GM10248 (cell line): ENCODE data around the gene DFFB.
A peak's percentile ranks its signal among the peaks of the same experiment; 100 is the strongest.
"Not testable (repeated sequence)": the region's sequence is repeated elsewhere in the genome, so short reads cannot be mapped to it uniquely, and the experiment has no call there.

Experiments used
- CTCF ChIA-PET: fragments of 300-600 bp; sonication (Branson Sonifier 250); formaldehyde crosslinking; extraction: SDS; loops from one replicate; lab custom pipeline; 2021; ENCODE audit warnings: antibody characterized with exemption; lab: Yijun Ruan, JAX
- POLR2A ChIA-PET: fragments of 350-650 bp; sonication (Branson Sonifier 250); formaldehyde crosslinking; extraction: SDS; loops from one replicate; lab custom pipeline; 2020; ENCODE audit warnings: antibody characterized with exemption; lab: Yijun Ruan, JAX
- DNase-seq: peaks from one replicate; pipeline ENCODE4 v3.0.0; 2012; ENCODE audit errors: extremely low spot score
- CTCF ChIP-seq: IDR thresholded peaks from 2 replicates; pipeline ENCODE4 v1.5.1; 2012; ENCODE audit warnings: mild to moderate bottlenecking, low read depth; ENCODE audit errors: extremely low read depth, missing control alignments, control extremely low read depth

DFFB gene

GRCh38 chr1:3856923-3857790 lies at the start of gene DFFB, which contains the start of gene CEP104:
DFFB (plus strand) TSS chr1:3857476; CDS start chr1:3857604, 128 bp downstream.
CEP104 (minus strand) TSS chr1:3857211; CDS start chr1:3852407, 4,804 bp downstream.
- ChIA-PET POLR2A (no interaction called here), CTCF (interaction anchor here (0.8 to 2.5 kb wide), 5 partner anchors 9 to 1662 kb away, joined by 3 to 13 read pairs (median 3); partner anchors contain the start of genes C1orf174 and FAAP20)
- peak; percentile 67 for TF ChIP-seq CTCF
- DNase-seq: peak; percentile 100

- no peak for TF ChIP-seq CTCF
- POLR2A ChIA-PET: no interaction called here
- no peak for DNase-seq
- CTCF ChIA-PET: interaction anchor here (1.1 kb wide), 1 partner anchor 11 kb away, joined by 5 read pairs; the partner anchor contains the start of gene LRRC47
These were observed 49.5 kb upstream of the DFFB start for GRCh38 chr1:3807769-3808168.

- DNase-seq: no peak
- no peak for TF ChIP-seq CTCF
- POLR2A ChIA-PET: no interaction called here
- CTCF ChIA-PET: interaction anchor here (2.1 kb wide), 1 partner anchor 34 kb away, joined by 4 read pairs; no protein-coding TSS in a partner anchor
These were observed 47.6 kb upstream of the DFFB start for GRCh38 chr1:3809680-3810079.

GRCh38 chr1:3810149-3810761 lies 47.0 kb upstream of the DFFB start:
- POLR2A ChIA-PET: not testable (repeated sequence)
- CTCF ChIA-PET: interaction anchor here (2.1 kb wide), 1 partner anchor 34 kb away, joined by 4 read pairs; no protein-coding TSS in a partner anchor

GRCh38 chr1:3811595-3811911 lies 45.7 kb upstream of the DFFB start:
- no peak for TF ChIP-seq CTCF
- no peak for DNase-seq
- POLR2A ChIA-PET: no interaction called here
- CTCF ChIA-PET: interaction anchor here (2.1 kb wide), 1 partner anchor 36 kb away, joined by 4 read pairs; no protein-coding TSS in a partner anchor

More at GRCh38 chr1:3810149-3810761, 47.0 kb upstream of the DFFB start:
- not testable (repeated sequence) for DNase-seq

- no peak for TF ChIP-seq CTCF
- ChIA-PET CTCF (no interaction called here), POLR2A (no interaction called here)
- DNase-seq: no peak
These were observed 43.2 kb upstream of the DFFB start for GRCh38 chr1:3814065-3814464.
